SKM-1 treated with dmso at 0.1 percent for 144 hours (cell line): ENCODE results near the gene GFRA4.
A peak's percentile ranks its signal among the peaks of the same experiment; 100 is the strongest.

Experiments
- DNase-seq: peaks from one replicate; lab custom pipeline; 2025; ENCODE audit not compliant: unreplicated experiment; lab: John Stamatoyannopoulos, UW

Gene GFRA4

GRCh38 chr20:3655131-3655405 is 8.1 kb downstream of the GFRA4 start:
- no peak for DNase-seq

- no peak for DNase-seq
Observed at GRCh38 chr20:3654326-3655130, 8.7 kb downstream of the GFRA4 start.

DNA sequence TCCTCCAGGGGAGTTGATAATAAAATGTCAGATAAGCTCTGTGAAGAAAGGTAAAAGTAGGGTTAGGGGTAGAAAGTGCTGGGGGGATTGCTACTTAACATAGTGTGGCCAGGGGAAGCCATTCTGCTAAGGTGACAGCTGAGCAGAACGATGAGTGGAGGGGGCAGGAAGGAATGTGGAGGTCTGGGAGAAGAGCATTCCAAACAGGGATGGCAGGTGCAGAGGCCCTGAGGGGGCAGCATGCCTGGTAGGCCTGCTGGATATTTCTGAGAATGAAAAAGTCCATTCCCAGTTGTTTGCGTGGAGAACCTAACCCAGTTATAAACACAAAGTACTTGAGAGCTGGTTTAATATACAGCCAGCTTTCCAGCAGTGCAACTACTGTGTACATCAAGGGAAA is 9.3 kb downstream of the GFRA4 start:
- no peak for DNase-seq

DNA sequence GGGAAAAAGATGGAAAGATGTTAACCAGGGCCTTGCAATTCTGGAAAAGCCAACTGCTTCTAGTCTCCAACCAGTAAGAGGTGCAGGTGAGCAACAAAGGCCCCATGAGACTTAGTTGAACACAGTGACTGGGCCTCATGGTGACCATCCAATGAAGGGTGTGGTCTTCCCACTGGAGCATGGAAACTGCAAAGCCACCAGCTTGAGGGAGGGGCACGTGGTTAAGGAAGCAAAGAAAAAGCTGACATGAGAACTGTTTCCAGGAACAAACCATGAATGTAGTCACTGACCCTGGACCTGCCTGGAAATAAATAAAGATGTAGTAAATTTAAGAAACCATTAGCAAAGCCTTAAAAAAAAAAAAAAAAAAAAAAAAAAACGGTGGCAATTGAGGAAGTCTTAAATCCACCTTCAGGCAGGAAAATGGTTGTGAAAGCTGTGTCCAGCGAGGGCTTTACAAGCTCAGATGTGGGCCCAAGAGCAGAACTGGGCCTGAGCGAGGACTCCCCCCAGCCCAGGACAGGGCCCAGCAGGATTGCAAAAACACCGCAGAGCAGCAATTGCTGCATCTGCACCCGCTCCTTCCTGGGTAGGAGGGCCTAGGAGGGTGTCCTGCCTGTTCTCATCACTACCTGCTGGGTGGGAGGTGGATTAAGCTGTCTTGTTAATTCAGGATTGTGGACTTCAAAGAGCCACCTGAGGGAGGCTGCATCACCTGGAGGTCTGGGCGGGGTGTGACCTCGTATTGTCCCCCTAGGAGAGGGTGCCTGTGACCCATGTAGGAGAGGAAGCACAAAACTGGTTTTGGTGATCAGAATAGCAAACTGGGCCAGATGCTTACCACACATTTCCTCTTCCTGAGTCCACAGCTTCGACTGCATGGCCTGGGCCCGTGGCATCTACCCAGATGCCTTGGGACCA is 10.3 kb downstream of the GFRA4 start:
- DNase-seq, result peak; percentile 14

- DNase-seq, result no peak
Observed at GRCh38 chr20:3652221-3652620, 11.0 kb downstream of the GFRA4 start.

GRCh38 chr20:3651204-3651962 is 11.8 kb downstream of the GFRA4 start:
- no peak for DNase-seq

DNA sequence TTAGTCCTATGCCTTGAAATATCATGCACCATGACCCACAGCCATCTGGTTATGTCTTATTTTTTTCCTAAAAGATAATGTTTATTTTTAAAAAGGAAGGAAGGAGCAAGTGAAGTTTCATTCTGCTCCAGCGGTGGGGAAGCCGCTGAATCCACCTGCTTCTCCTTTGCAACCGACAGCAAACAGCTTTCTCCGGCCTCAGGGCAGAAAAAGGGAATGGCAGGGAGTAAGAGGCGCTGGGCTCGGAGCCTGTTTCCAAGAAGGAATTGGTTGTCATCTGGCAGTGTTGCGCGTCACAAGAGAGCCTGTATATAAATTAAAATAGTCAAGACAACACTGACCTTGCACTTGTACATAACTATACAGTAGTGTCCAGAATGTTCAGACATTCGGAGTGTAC is 14.2 kb downstream of the GFRA4 start:
- DNase-seq, result no peak

DNA sequence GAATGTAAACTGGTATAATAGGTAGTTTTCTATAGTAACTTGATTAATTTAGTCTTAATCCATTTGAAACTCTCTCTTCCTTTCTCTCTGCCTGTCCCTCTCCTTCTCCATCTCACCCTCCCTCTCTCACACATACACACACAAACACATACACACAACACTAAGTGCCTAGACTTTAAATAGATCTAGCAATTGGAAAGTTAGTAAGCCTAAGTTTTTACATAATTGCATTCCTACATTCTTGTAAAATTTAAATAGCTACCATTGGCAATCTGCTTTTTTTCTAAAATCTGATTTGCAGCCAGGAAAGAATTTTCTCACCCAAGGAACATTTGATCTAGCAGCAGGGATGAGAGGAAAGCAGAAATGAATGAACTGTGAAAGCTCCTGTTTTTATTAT is 15.7 kb downstream of the GFRA4 start:
- DNase-seq, result no peak

GRCh38 chr20:3646651-3647050 is 16.5 kb downstream of the GFRA4 start:
- DNase-seq, result no peak

- no peak for DNase-seq
Observed at GRCh38 chr20:3646067-3646440, 17.1 kb downstream of the GFRA4 start.

DNA sequence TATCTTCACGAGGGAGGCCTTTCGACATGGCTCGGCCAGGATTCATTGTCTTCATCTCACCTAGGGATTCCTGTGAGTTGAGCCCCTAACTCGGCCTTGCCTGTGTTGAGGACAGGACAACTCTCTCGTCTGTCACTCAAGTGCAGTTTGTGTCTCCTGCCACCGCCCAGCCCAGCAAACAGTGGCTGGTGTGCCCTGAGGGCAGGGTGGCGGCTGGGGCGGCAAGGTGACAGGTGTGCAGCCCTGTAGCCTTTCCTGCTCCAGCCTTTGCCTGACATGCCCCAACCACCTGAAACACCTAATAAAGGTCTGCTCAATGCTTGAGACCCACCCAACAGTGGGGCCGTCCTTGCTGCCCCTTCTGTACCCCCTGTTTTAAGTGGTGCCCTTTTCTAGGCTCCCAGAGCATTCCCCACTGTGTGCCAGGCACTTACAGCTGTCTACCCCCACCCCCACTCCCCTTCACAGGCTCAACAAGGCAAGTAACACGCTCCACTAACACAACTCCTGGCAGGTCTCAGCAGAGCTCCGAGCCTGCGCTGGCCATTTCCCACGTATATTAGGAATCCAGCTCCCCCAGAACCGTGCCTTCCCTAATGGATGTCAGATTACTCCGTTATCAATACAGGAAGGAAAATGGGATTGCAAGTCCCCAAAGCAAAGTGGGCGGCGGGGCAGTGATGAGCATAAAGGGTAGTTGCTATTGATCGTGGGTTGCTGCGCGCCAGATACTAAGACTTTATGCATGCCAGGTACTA is 17.7 kb downstream of the GFRA4 start:
- DNase-seq, result no peak

DNA sequence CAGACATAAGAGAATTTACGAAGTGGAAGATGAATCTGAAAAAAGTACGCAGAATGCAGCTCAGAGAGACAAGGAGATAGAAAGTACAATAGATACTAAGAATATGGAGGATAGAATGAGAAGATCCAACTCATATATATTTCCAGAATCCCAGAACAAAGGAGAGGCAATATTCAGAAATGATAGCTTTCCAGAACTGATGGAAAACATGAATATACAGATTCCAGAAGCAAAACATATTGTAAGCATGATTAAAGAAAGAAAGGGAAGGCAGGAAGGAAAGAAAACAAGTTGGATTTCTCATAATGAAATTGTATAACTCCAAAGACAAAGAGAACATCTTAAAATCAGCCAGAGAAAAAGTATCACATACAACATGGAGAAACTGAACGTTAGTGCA is 22.9 kb downstream of the GFRA4 start:
- no peak for DNase-seq

DNA sequence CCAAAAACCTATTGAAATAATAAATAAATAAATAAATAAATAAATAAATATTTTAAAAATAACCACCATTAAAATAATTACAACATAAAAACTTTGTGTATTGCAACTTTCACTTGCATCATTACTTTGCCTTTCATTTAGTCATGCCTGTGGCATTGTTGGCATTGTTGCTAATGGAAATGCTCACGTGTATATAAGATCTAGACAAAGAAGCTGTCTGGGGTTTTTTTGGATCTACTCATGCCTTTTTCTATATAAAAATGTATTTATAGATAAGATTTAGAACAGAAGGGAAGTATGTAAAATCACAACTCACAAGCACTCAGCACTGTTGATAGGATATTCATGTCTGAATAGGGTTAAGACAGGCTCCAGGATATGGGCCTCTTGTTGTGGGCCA is 27.9 kb downstream of the GFRA4 start:
- DNase-seq, result no peak

GRCh38 chr20:3633913-3634478 is 29.2 kb downstream of the GFRA4 start:
- no peak for DNase-seq

DNA sequence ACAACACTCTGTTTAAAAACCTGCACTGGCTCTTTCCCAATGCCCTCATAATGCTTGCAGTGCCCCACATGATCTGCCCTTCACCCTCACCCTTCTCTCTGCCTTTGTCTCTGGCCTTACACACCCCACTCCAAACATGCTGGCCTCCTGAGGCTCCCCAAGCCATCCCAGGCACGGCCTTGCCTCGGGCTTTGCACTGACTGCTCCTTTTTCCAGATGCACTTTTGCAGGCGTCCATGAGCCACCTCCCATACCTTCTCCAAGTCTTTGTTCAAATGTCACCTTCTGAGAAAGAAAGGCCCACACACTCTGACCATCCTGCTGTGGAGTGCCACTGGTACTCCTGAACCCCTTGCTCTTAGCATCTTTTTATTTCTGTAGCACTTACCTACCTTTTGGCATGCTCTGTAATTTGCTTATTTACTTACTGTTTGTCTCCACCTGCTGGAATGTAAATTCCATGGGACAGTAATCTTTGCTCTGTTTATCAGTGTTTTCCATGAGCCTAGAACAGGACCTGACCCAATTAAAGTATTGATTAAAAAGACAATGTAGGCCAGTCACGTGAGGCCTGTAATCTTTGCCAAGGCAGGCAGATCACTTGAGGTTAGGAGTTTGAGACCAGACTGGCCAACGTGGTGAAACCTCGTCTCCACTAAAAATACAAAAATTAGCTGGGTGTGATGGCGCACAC is 30.7 kb downstream of the GFRA4 start:
- no peak for DNase-seq

GRCh38 chr20:3631534-3631933 is 31.7 kb downstream of the GFRA4 start:
- no peak for DNase-seq

- no peak for DNase-seq
Observed at GRCh38 chr20:3630429-3630828, 32.8 kb downstream of the GFRA4 start.

DNA sequence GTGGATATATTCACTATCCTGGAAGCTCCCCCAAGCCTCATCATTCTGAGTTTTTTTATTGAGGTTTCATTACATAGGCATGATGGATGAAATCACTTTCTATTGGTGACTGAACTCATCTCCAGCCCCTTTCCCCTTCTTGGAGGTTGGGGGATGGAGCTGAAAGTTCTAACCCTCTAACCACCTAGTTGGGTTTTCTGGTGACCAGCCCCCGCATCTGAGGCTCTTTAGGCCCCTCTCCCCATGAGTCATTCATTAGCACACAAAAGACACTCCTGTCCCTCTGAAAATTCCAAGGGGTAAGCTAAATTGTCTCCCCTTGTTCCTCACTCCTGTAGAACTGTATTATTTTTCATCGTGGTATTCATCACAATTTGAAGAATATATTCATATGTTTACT is 33.3 kb downstream of the GFRA4 start:
- DNase-seq, result no peak

GRCh38 chr20:3628502-3629314 is 34.5 kb downstream of the GFRA4 start:
- DNase-seq, result no peak
